ENCODE results near the gene PAX6. TPM values are rescaled to one million over a fixed set of nuclear protein-coding genes. Genes with fewer than 3 reads are reported as not detected.
A peak's percentile ranks its signal among the peaks of the same experiment; 100 is the strongest.

PAX6 gene
- polyA plus RNA-seq (2012; ENCODE audit: insufficient read depth, insufficient read length, low read depth), result not detected

GRCh38 chr11:31810779-31811647 is at the start of gene PAX6:
Gene PAX6, minus strand, starts transcription at chr11:31811322. Its CDS starts 4,911 bp downstream, at chr11:31806411.
- peaks cover 98% of the 10 kb centered on the region for H3K27me3 ChIP-seq
- H3K9me3 ChIP-seq, result no peaks in the 10 kb centered on the region
- no peaks in the 10 kb centered on the region for H3K4me1 ChIP-seq
- peak within 1 kb of the TSS; percentile 43 for H3K4me3 ChIP-seq (ENCODE audit: low read depth, low read length)
- H3K36me3 ChIP-seq, result no peaks in the 10 kb centered on the region
- peak; percentile 76 for DNase-seq
- no peak for TF ChIP-seq CTCF (IDR thresholded peaks at IDR 0.05; ENCODE audit: low read depth, low read length)

GRCh38 chr11:31860391-31860790 is 49.3 kb upstream of the PAX6 start:
- no peaks in the 10 kb centered on the region for H3K36me3 ChIP-seq
- DNase-seq, result no peak
- H3K4me3 ChIP-seq (ENCODE audit: low read depth, low read length), result no peak overlapping the region
- H3K9me3 ChIP-seq, result no peaks in the 10 kb centered on the region
- no peaks in the 10 kb centered on the region for H3K4me1 ChIP-seq
- H3K27me3 ChIP-seq, result no peaks in the 10 kb centered on the region
- TF ChIP-seq CTCF (IDR thresholded peaks at IDR 0.05; ENCODE audit: low read depth, low read length), result no peak

GRCh38 chr11:31856248-31856647 is 45.1 kb upstream of the PAX6 start:
- H3K27me3 ChIP-seq, result no peaks in the 10 kb centered on the region
- no peak for TF ChIP-seq CTCF (IDR thresholded peaks at IDR 0.05; ENCODE audit: low read depth, low read length)
- no peaks in the 10 kb centered on the region for H3K9me3 ChIP-seq
- no peak overlapping the region for H3K4me3 ChIP-seq (ENCODE audit: low read depth, low read length)
- DNase-seq, result no peak
- H3K36me3 ChIP-seq, result no peaks in the 10 kb centered on the region
- no peaks in the 10 kb centered on the region for H3K4me1 ChIP-seq

- Histone ChIP-seq H3K9me3 (no peaks in the 10 kb centered on the region), H3K4me1 (no peaks in the 10 kb centered on the region), H3K4me3 (ENCODE audit: low read depth, low read length) (no peak overlapping the region), H3K36me3 (no peaks in the 10 kb centered on the region), H3K27me3 (no peaks in the 10 kb centered on the region)
- no peak for DNase-seq
- no peak for TF ChIP-seq CTCF (IDR thresholded peaks at IDR 0.05; ENCODE audit: low read depth, low read length)
Observed at GRCh38 chr11:31855466-31855865, 44.3 kb upstream of the PAX6 start.

GRCh38 chr11:31850365-31850764 is 39.2 kb upstream of the PAX6 start:
- H3K4me3 ChIP-seq (ENCODE audit: low read depth, low read length), result no peak overlapping the region
- H3K27me3 ChIP-seq, result no peaks in the 10 kb centered on the region
- no peak for DNase-seq
- H3K9me3 ChIP-seq, result no peaks in the 10 kb centered on the region
- no peaks in the 10 kb centered on the region for H3K4me1 ChIP-seq
- no peak for TF ChIP-seq CTCF (IDR thresholded peaks at IDR 0.05; ENCODE audit: low read depth, low read length)
- H3K36me3 ChIP-seq, result no peaks in the 10 kb centered on the region

GRCh38 chr11:31847761-31848160 is 36.6 kb upstream of the PAX6 start:
- no peaks in the 10 kb centered on the region for H3K36me3 ChIP-seq
- H3K27me3 ChIP-seq, result no peaks in the 10 kb centered on the region
- no peak for DNase-seq
- no peaks in the 10 kb centered on the region for H3K4me1 ChIP-seq
- TF ChIP-seq CTCF (IDR thresholded peaks at IDR 0.05; ENCODE audit: low read depth, low read length), result no peak
- H3K9me3 ChIP-seq, result no peaks in the 10 kb centered on the region
- no peak overlapping the region for H3K4me3 ChIP-seq (ENCODE audit: low read depth, low read length)
